Nephron (organoid): ENCODE data around the gene ZBTB16.

Source experiments
- H3K27ac Mint-ChIP-seq, 3 experiments: 2 replicates each; pipeline ENCODE4 v1.8.0; 2020; ENCODE audit warnings: mixed read lengths in 3 of 3, mild to moderate bottlenecking in 2 of 3, moderate library complexity in 1 of 3
- H3K27me3 Mint-ChIP-seq: 2 replicates; pipeline ENCODE4 v1.8.0; 2021; ENCODE audit warnings: low read depth, mild to moderate bottlenecking, moderate library complexity, mixed read lengths
- H3K36me3 Mint-ChIP-seq: 2 replicates; pipeline ENCODE4 v1.8.0; 2020; ENCODE audit warnings: low read depth, mixed read lengths
- H3K4me1 Mint-ChIP-seq: 2 replicates; pipeline ENCODE4 v1.8.0; 2020; ENCODE audit warnings: mixed read lengths
- H3K4me3 Mint-ChIP-seq, 3 experiments: 2 replicates each; pipeline ENCODE4 v1.8.0; 2020; ENCODE audit warnings: mild to moderate bottlenecking in 3 of 3, mixed read lengths in 3 of 3, moderate library complexity in 2 of 3
- H3K9me3 Mint-ChIP-seq: 2 replicates; pipeline ENCODE4 v1.8.0; 2020; ENCODE audit warnings: mixed read lengths
- TF ChIP-seq, protein P1 (sequence below), 3 experiments: fragments of 200-600 bp; sonication (generic); IDR thresholded peaks; one replicate each; pipeline ENCODE4 v1.5.0; 2021; ENCODE audit warnings: antibody characterized with exemption in 3 of 3; ENCODE audit not compliant: unreplicated experiment in 3 of 3

Gene ZBTB16

DNA sequence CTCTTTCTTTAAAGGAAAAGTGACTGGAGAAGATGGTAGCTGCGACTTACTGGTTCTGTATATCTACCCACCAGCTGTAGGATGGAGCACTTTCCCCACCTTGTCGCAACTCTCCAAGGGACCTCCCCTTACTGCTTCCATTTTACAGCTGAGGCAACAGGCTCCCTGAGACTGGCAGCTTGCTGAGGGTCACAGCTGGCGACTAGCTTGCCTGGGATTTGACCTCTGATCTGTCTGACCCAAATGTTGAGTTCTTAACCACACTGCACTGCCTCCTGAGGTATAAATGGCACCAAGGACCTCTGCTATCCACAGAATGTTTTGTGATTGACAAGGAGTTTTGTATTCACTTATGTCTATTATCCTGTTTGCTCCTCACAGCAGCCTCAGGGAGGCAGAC, 121.7 kb downstream of the ZBTB16 start:
- Mint-ChIP-seq H3K27ac (no peak overlapping the region), H3K9me3 (no peaks in the 10 kb centered on the region), H3K27me3 (peaks cover 58% of the 10 kb centered on the region), H3K36me3 (peaks cover 4% of the 10 kb centered on the region), H3K4me1 (peaks cover 26% of the 10 kb centered on the region), H3K4me3 (no peak overlapping the region)
- TF ChIP-seq, protein P1, sequence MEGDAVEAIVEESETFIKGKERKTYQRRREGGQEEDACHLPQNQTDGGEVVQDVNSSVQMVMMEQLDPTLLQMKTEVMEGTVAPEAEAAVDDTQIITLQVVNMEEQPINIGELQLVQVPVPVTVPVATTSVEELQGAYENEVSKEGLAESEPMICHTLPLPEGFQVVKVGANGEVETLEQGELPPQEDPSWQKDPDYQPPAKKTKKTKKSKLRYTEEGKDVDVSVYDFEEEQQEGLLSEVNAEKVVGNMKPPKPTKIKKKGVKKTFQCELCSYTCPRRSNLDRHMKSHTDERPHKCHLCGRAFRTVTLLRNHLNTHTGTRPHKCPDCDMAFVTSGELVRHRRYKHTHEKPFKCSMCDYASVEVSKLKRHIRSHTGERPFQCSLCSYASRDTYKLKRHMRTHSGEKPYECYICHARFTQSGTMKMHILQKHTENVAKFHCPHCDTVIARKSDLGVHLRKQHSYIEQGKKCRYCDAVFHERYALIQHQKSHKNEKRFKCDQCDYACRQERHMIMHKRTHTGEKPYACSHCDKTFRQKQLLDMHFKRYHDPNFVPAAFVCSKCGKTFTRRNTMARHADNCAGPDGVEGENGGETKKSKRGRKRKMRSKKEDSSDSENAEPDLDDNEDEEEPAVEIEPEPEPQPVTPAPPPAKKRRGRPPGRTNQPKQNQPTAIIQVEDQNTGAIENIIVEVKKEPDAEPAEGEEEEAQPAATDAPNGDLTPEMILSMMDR (IDR thresholded peaks at IDR 0.05; ENCODE audit: unreplicated experiment in 3 of 3) = no peak

- Mint-ChIP-seq H3K27me3 (peaks cover 56% of the 10 kb centered on the region), H3K4me1 (peaks cover 26% of the 10 kb centered on the region)
- TF ChIP-seq, protein P1 (IDR thresholded peaks at IDR 0.05; ENCODE audit: unreplicated experiment in 3 of 3) = no peak
Observed at GRCh38 chr11:114181752-114182151, 122.2 kb downstream of the ZBTB16 start.

GRCh38 chr11:114182471-114183043, 123.0 kb downstream of the ZBTB16 start:
- TF ChIP-seq, protein P1 (IDR thresholded peaks at IDR 0.05; ENCODE audit: unreplicated experiment in 3 of 3) = no peak
- peaks cover 9% of the 10 kb centered on the region for H3K36me3 Mint-ChIP-seq
- no peak overlapping the region for H3K4me3 Mint-ChIP-seq

More at GRCh38 chr11:114181752-114182151, 122.2 kb downstream of the ZBTB16 start:
- Mint-ChIP-seq H3K36me3 (peaks cover 5% of the 10 kb centered on the region), H3K4me3 (no peak overlapping the region), H3K9me3 (no peaks in the 10 kb centered on the region), H3K27ac (no peak overlapping the region)

GRCh38 chr11:114183044-114183511, 123.6 kb downstream of the ZBTB16 start:
- TF ChIP-seq, protein P1 (IDR thresholded peaks at IDR 0.05; ENCODE audit: unreplicated experiment in 3 of 3) = no peak
- Mint-ChIP-seq H3K27ac (peak overlapping the region in 2 of 3 experiments; percentile 17 to 42), H3K4me3 (no peak overlapping the region)

More at GRCh38 chr11:114182471-114183043, 123.0 kb downstream of the ZBTB16 start:
- Mint-ChIP-seq H3K9me3 (no peaks in the 10 kb centered on the region), H3K27me3 (peaks cover 52% of the 10 kb centered on the region), H3K4me1 (peaks cover 26% of the 10 kb centered on the region), H3K27ac (peak overlapping the region in 1 of 3 experiments; percentile 42)

DNA sequence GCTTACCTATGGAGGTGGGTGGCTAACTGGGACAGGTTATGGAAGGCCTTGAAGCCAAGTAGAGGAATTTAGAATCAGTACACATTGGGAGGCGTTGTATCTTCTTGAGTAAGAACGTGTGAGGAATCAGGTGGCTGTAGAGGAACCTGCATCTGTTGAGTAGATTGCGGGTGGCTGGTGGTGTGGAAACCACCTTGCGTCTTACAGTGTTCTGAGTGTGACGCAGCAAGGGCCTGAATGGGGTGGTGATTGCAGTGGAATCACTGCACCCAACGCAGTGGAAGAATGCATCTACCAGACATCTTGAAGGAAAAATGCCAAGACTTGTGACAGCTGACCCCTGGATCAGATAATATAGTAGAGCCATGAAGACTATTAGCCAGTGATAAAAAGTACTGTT, 125.9 kb downstream of the ZBTB16 start:
- H3K4me1 Mint-ChIP-seq = peaks cover 12% of the 10 kb centered on the region
- H3K27me3 Mint-ChIP-seq = peaks cover 39% of the 10 kb centered on the region
- TF ChIP-seq, protein P1 (IDR thresholded peaks at IDR 0.05; ENCODE audit: unreplicated experiment in 3 of 3) = no peak
- no peak overlapping the region for H3K27ac Mint-ChIP-seq
- H3K9me3 Mint-ChIP-seq = peaks cover 6% of the 10 kb centered on the region
- peaks cover 21% of the 10 kb centered on the region for H3K36me3 Mint-ChIP-seq
- H3K4me3 Mint-ChIP-seq = no peak overlapping the region

More at GRCh38 chr11:114183044-114183511, 123.6 kb downstream of the ZBTB16 start:
- H3K4me1 Mint-ChIP-seq = peaks cover 26% of the 10 kb centered on the region
- H3K9me3 Mint-ChIP-seq = peaks cover 2% of the 10 kb centered on the region
- peaks cover 52% of the 10 kb centered on the region for H3K27me3 Mint-ChIP-seq
- peaks cover 12% of the 10 kb centered on the region for H3K36me3 Mint-ChIP-seq

DNA sequence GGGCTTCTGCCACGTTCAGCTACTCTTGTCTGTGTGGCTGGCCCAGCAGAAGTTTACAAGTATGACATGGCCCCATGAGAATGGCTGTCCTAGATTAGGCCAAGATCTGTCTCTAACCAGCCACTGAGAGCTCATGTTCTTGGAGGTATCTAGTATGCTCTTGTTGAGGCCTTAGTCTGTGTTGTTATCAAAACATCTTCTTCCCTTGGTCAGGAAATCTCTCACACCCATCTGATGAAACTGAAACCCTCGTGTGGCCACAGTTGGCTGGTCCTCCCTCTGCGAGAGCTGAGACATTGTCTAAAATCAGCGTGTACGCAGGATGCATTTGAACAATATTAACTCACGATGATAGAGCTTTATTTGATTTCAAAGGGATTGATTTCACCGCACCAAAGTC, 127.7 kb downstream of the ZBTB16 start:
- peaks cover 37% of the 10 kb centered on the region for H3K27me3 Mint-ChIP-seq
- H3K4me3 Mint-ChIP-seq = no peak overlapping the region

More for the DNA sequence above, 127.7 kb downstream of the ZBTB16 start:
- Mint-ChIP-seq H3K27ac (no peak overlapping the region), H3K4me1 (peaks cover 12% of the 10 kb centered on the region), H3K36me3 (peaks cover 25% of the 10 kb centered on the region), H3K9me3 (peaks cover 13% of the 10 kb centered on the region)
- TF ChIP-seq, protein P1 (IDR thresholded peaks at IDR 0.05; ENCODE audit: unreplicated experiment in 3 of 3) = no peak
